ENCODE results near the gene NCCRP1.

The NCCRP1 gene

GRCh38 chr19:39175564-39175963 is 21.2 kb upstream of the NCCRP1 start:
- intact Hi-C loops (cut with DNase I): no loop called here
- DNase-seq: no peak

DNA sequence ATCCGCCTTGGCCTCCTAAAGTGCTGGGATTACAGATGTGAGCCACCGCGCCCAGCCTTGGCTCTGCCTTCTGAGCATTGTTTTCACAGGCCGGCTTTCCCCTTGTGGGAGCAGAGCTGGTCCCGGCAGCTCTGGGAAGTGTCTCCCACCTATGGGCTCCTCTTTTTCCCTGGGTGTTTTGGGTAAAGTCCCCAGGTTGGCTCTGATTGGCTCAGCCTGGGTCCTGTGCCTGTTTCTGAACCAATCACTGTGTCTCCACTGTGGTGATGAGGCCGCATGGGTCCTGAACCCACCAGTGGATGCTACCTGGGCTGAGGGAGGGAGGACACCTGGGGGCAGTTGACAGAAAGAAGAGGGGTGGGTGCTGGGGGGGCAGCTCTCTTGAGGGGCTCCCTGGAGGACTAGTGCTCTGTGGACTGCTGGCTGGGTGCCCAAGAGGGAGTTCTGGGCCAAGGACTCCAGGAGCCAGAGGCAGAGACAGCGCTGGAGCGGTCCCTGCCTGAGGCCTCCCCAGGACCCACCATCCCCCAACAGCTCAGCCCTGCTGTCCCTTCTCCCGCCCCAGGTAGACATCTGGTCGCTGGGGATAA is 19.6 kb upstream of the NCCRP1 start:
- no peak for DNase-seq
- intact Hi-C loops (cut with DNase I): no loop called here

GRCh38 chr19:39177736-39178135 is 19.0 kb upstream of the NCCRP1 start:
- intact Hi-C loops (cut with DNase I): no loop called here
- no peak for DNase-seq

DNA sequence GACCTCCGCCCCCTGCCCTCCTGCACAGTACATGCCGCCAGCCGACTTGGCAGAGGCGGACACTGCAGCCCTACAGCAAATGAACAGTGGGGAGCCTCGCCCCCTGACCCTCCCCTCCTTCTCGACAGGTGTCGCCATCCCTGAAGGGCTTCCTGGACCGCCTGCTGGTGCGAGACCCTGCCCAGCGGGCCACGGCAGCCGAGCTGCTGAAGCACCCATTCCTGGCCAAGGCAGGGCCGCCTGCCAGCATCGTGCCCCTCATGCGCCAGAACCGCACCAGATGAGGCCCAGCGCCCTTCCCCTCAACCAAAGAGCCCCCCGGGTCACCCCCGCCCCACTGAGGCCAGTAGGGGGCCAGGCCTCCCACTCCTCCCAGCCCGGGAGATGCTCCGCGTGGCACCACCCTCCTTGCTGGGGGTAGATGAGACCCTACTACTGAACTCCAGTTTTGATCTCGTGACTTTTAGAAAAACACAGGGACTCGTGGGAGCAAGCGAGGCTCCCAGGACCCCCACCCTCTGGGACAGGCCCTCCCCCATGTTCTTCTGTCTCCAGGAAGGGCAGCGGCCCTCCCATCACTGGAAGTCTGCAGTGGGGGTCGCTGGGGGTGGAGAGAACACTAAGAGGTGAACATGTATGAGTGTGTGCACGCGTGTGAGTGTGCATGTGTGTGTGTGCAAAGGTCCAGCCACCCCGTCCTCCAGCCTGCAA is 18.3 kb upstream of the NCCRP1 start:
- intact Hi-C loops (cut with DNase I): no loop called here
- no peak for DNase-seq

- no peak for DNase-seq
- intact Hi-C loops (cut with DNase I): no loop called here
Observed at GRCh38 chr19:39179754-39180153, 17.0 kb upstream of the NCCRP1 start.

- no peak for DNase-seq
- intact Hi-C loops (cut with DNase I): no loop called here
Observed at GRCh38 chr19:39180749-39181148, 16.0 kb upstream of the NCCRP1 start.

- intact Hi-C loops (cut with DNase I): no loop called here
- DNase-seq: no peak
Observed at GRCh38 chr19:39181500-39182173, 15.1 kb upstream of the NCCRP1 start.

DNA sequence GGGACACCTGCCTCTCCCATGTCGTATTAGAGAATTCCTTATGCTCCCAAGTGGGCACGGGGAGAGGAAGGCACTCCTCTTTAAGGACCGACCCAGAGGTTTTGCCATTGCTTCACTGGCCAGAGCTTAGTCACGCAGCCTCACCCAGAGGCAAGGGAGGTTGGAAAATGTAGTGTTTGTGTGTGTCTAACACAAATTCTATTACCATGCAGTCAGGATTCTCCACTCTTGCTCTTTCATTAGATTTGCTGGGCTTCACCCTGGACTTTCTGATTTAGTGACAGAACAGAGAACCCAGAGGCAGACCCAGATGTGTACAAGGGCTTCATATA is 14.6 kb upstream of the NCCRP1 start:
- no peak for DNase-seq
- intact Hi-C loops (cut with DNase I): no loop called here

DNA sequence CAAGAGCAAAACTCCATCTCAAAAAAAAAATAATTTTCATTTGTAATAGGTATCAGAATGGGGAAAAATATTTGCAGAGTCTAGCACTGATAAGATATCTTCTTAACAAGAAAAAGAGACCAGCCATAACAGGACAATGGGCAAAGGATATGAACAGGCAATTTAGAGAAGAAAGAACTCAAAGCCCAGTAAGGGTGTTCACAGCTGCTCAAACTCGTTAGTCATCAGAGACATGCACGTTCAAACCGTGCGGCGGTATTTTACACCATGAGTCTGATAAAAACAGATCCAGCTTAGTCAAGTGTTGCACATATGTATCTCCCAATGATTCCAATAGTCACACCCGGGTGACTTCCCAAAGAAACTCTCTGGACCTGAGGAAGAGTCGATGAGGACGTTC is 13.7 kb upstream of the NCCRP1 start:
- intact Hi-C loops (cut with DNase I): no loop called here
- DNase-seq: no peak

DNA sequence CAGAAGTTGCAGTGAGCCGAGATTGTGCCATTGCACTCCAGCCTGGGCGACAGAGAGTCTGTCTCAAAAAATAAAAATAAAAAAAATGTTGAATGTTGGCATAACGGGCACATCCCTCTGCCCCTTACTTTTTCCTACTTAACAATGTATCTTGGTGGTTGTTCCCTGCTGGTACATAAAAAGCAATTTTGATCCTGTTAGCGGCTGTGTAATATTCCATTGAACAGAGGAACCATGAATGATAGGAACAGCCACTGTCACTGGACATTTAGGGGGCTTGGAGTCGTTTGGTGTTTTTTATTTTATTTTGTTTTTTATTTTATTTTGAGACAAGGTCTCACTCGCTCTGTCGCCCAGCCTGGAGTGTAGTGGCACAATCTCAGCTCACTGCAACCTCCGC is 10.4 kb upstream of the NCCRP1 start:
- no peak for DNase-seq
- intact Hi-C loops (cut with DNase I): loop anchor here (5.0 kb wide), 1 partner anchor 64 kb away; no protein-coding TSS in a partner anchor

DNA sequence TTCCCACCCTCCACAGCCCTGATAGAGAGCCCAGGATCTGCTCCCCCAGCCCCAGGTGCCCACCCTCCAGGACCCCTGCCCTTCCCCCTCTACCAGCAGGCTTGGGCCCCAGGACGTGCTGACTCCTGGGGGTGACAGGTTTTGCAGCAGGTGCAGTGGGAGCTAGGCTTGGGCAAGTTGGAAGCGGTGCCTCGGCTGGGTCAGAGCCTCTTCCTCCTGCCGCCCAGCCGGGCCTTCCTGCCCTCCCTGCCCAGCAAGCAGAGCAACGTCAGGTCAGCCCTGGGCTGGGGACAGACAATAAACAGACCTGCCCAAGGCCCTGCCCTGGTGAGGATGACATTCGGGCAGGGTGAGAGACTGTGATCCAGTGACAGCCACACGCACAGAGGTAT is 9.2 kb upstream of the NCCRP1 start:
- intact Hi-C loops (cut with DNase I): loop anchor here (5.0 kb wide), 1 partner anchor 65 kb away; no protein-coding TSS in a partner anchor

DNA sequence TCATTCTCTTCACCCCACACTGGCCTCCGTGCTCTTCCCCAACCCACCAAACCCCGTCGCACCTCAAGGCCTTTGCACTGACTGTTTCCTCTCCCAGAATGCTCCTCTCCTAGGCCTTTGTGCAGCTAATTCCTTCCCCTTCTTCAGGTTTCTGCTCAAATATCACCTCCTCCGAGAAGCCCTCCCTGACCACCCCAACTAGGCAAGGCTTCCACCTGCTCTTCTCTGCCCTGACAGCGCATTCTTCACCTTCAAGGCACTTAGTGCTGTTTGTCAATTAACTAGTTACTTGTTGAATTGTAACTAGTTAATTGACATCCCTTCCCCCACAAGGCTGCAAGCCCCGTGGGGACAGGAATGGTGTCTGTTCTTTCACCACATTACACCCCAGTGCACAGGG is 7.8 kb upstream of the NCCRP1 start:
- no peak for DNase-seq
- intact Hi-C loops (cut with DNase I): loop anchor here (5.0 kb wide), 1 partner anchor 67 kb away; no protein-coding TSS in a partner anchor

More for the DNA sequence above, 9.2 kb upstream of the NCCRP1 start:
- no peak for DNase-seq

DNA sequence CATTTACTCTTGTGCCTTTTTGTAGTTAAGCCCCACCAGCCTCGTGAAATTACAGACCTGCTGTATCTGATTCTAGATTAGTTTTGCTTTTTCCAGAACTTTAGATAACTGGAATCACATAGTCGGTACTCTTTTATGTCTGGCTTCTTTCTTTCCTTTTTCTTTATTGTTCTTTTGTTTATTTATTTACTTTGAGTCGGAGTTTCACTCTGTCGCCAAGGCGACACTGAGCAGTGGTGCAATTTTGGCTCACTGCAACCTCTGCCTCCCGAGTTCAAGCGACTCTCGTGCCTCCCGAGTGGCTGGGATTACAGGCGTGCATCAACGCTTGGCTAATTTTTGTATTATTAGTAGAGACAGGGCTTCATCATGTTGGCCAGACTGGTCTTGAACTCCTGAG is 6.0 kb upstream of the NCCRP1 start:
- intact Hi-C loops (cut with DNase I): no loop called here
- DNase-seq: no peak

GRCh38 chr19:39192846-39193245 is 3.9 kb upstream of the NCCRP1 start:
- no peak for DNase-seq
- intact Hi-C loops (cut with DNase I): no loop called here

DNA sequence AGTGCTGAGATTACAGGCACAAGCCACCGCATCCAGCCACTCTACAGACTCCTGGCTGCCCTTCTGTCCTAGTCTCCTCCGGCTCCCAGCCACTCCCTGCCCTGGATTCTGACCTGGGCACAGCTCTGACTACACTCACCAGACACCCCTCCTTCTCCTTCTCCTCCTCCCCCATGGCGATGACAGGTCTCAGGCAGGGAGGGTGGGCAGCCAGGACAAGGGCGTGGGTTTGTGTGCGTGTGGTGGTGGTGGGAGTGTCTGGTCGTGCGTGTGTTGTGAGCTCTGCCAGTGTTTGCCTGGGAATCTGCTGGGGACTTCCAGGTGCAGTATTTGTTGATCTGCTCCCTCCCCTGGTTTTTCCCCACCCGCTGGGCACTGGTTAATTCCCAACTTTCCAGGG is 3.0 kb upstream of the NCCRP1 start:
- no peak for DNase-seq
- intact Hi-C loops (cut with DNase I): no loop called here

DNA sequence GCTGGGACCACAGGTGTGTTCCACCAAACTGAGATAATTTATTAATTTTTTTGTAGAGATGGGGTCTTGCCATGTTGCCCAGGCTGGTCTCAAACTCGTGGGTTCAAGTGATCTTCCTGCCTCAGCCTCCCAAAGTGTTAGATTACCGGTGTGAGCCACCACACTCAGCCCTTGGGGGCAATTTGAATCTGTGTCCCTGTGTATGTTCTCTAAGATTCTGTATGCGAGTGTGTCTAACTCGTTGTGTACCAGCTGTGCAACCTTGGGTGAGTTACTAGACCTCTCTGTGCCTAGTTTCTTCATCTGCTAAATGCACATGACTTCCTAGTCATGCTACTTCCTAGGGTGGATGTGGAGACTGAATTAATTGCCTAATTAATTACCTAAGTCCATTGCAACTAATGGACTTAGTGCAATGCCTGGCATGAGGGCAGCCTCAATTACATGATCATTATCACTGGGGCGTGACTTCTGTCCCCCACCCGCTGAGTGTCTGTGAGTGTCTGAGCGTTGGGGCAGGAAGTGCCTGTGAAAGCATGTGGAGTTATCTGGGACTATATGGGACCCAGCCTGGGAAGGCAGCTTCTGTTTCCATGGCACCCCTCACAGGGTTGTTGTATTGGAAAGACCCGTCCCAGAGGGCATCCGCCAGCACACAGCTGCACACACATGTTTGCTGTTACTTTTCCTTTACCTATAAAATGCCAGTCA is 1.8 kb upstream of the NCCRP1 start:
- DNase-seq: no peak
- intact Hi-C loops (cut with DNase I): no loop called here

DNA sequence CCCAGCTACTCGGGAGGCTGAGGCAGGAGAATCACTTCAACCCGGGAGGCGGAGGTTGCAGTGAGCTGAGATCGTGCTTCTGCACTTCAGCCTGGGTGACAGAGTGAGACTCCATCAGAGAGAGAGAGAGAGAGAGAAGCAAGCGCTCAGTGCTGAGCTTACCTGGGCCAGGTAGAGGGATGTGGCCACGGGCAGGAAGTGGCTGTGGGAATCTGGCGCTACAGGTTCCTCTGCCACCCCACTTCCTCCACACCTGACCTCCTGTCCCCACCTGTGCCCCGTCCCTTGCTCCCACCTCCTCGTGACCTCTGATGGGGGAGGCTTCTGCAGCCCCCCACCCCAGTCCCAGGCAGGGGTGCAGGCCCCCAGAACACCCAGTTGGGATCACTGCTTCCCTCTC is 1.0 kb upstream of the NCCRP1 start:
- intact Hi-C loops (cut with DNase I): no loop called here
- DNase-seq: no peak

DNA sequence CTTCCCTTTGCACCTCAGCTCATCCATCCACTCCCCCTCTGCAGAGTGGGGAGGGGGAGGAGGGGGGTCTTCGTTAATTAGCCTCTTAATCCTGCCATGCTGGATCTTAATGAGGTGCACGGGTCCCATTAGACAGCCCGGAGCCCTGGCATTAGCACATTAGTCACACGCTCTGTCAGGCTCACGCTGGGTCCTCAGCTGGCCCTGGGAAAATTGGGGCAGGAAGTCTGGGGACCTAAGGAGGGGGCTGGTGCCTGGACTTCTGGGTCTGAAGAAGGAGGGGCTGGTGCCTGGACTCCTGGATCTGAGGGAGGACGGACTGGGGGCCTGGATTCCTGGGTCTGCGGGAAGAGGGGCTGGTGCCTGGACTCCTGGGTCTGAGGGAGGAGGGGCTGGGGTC is 444 bp upstream of the NCCRP1 start:
- intact Hi-C loops (cut with DNase I): no loop called here
- DNase-seq: no peak

- intact Hi-C loops (cut with DNase I): no loop called here
- DNase-seq: no peak
Observed at GRCh38 chr19:39197808-39198207, 1.0 kb downstream of the NCCRP1 start.

GRCh38 chr19:39199025-39199424 is 2.3 kb downstream of the NCCRP1 start:
- intact Hi-C loops (cut with DNase I): no loop called here
- DNase-seq: peak in 41 of 42 donors; percentile 11 to 85 (median 66)

Measured in head of caudate nucleus (tissue), 42 donors.